ENCODE measurements around the gene THBS3.
"Not testable (repeated sequence)": the region's sequence is repeated elsewhere in the genome, so short reads cannot be mapped to it uniquely, and the experiment has no call there.

- not testable (repeated sequence) for TF ChIP-seq CTCF (conservative IDR thresholded peaks at IDR 0.05; ENCODE audit: low read length); EZH2phosphoT487 (IDR thresholded peaks at IDR 0.05; ENCODE audit: borderline replicate concordance)
These were observed 43.1 kb downstream of the THBS3 start for GRCh38 chr1:155164625-155165024.

All from Loucy (cell line).